SU-DHL-6 (cell line): ENCODE data around the gene POLR2H.

Source experiments
- H2AFZ ChIP-seq: fragments of 200-600 bp; sonication (generic); 2 replicates; pipeline ENCODE4 v1.6.1; 2014; ENCODE audit warnings: low read depth, mild to moderate bottlenecking, moderate library complexity, mixed read lengths, antibody characterized with exemption, low read length; ENCODE audit not compliant: severe bottlenecking
- H3F3A ChIP-seq: fragments of 200-600 bp; shearing (Covaris generic); 2 replicates; pipeline ENCODE4 v1.6.0; 2016; ENCODE audit warnings: antibody characterized with exemption, mild to moderate bottlenecking; ENCODE audit not compliant: insufficient read depth
- H3K27ac ChIP-seq: fragments of 200-600 bp; sonication (generic); 2 replicates; pipeline ENCODE4 v1.5.1; 2016; ENCODE audit warnings: low read depth, mild to moderate bottlenecking, low read length, moderate library complexity, mixed read lengths
- H3K27me3 ChIP-seq: fragments of 200-600 bp; sonication (generic), shearing (Covaris generic); 2 replicates; pipeline ENCODE4 v1.6.0; 2014; ENCODE audit warnings: mild to moderate bottlenecking, low read length
- H3K36me3 ChIP-seq: fragments of 200-600 bp; sonication (generic); 2 replicates; pipeline ENCODE4 v1.6.1; 2014; ENCODE audit warnings: mild to moderate bottlenecking, low read length, mixed read lengths
- H3K4me2 ChIP-seq: fragments of 300-600, 200-600 bp; shearing (Covaris generic), sonication (generic); 2 replicates; pipeline ENCODE4 v1.6.0; 2014; ENCODE audit warnings: low read length, low read depth, mild to moderate bottlenecking; ENCODE audit not compliant: poor library complexity, severe bottlenecking
- H3K4me3 ChIP-seq: fragments of 200-600 bp; sonication (generic); 2 replicates; pipeline ENCODE4 v1.5.1; 2014; ENCODE audit warnings: antibody characterized with exemption, low read length, mild to moderate bottlenecking, mixed read lengths; ENCODE audit not compliant: insufficient read depth, poor library complexity, severe bottlenecking
- H3K79me2 ChIP-seq: fragments of 200-600 bp; sonication (generic); 2 replicates; pipeline ENCODE4 v1.6.1; 2014; ENCODE audit warnings: mild to moderate bottlenecking, low read length, moderate library complexity; ENCODE audit not compliant: insufficient read depth
- H3K9ac ChIP-seq: fragments of 200-600 bp; sonication (generic); 2 replicates; pipeline ENCODE4 v1.7.0; 2014; ENCODE audit warnings: mild to moderate bottlenecking, low read length
- H3K9me2 ChIP-seq: fragments of 200-600 bp; sonication (generic); replicated peaks from 2 replicates; pipeline ENCODE4 v1.6.1; 2014; ENCODE audit warnings: low read length; ENCODE audit not compliant: insufficient read depth
- H3K9me3 ChIP-seq: fragments of 200-600 bp; sonication (generic); 2 replicates; pipeline ENCODE4 v1.6.1; 2014; ENCODE audit warnings: low read length, mixed read lengths; ENCODE audit not compliant: insufficient read depth
- H4K20me1 ChIP-seq: fragments of 200-600 bp; sonication (generic); 2 replicates; pipeline ENCODE4 v1.6.1; 2014; ENCODE audit warnings: low read depth, mild to moderate bottlenecking, antibody characterized with exemption, low read length, moderate library complexity, mixed read lengths
- EZH2phosphoT487 ChIP-seq: fragments of 200-600 bp; sonication (generic), shearing (Covaris generic); conservative IDR thresholded peaks from 2 replicates; pipeline ENCODE4 v1.6.1; 2018; ENCODE audit warnings: mild to moderate bottlenecking, antibody characterized with exemption, low read length, moderate library complexity, mixed read lengths
- TF ChIP-seq, protein P1 (sequence below): fragments of 200-600 bp; sonication (generic); IDR thresholded peaks from one replicate; pipeline ENCODE4 v1.5.1; 2017; ENCODE audit warnings: antibody characterized with exemption, mild to moderate bottlenecking, low read length, moderate library complexity; ENCODE audit not compliant: insufficient read depth, poor library complexity, severe bottlenecking

The POLR2H gene

DNA sequence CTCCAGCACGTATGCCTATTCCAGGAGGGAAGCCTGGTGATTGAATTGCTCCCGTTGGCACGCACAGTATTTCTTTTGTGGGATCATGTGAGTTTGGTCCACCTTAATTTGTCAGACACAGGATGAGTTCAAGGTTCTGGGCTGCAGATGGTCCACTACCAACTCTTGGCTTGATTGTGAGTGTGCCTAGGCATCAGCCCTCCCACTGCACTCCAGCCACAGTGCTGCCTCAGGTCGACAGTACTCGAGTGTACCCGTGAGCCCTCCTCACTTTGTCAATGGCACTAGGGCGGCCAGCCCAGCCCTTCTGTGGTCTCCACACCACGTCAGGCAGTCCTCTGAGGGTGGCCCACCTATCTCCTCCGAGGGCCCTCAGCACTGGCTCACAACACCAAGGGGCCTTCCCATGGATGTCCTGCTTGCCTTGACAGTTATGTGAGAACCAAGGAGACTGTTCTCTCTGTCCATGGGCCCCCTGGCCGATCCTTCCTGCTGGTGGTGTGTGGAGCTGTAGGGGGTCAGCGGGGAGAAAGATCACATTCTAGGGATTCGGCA lies 48.5 kb downstream of the POLR2H start:
- Histone ChIP-seq H3K9ac (no peak overlapping the region), H3K4me3 (no peak overlapping the region), H2AFZ (no peak overlapping the region), H4K20me1 (no peaks in the 10 kb centered on the region), H3F3A (no peaks in the 10 kb centered on the region), H3K27ac (no peak overlapping the region), H3K79me2 (no peaks in the 10 kb centered on the region), H3K9me2 (no peaks in the 10 kb centered on the region), H3K36me3 (no peaks in the 10 kb centered on the region), H3K4me2 (no peak overlapping the region), H3K27me3 (no peaks in the 10 kb centered on the region), H3K9me3 (no peaks in the 10 kb centered on the region)
- TF ChIP-seq, protein P1, sequence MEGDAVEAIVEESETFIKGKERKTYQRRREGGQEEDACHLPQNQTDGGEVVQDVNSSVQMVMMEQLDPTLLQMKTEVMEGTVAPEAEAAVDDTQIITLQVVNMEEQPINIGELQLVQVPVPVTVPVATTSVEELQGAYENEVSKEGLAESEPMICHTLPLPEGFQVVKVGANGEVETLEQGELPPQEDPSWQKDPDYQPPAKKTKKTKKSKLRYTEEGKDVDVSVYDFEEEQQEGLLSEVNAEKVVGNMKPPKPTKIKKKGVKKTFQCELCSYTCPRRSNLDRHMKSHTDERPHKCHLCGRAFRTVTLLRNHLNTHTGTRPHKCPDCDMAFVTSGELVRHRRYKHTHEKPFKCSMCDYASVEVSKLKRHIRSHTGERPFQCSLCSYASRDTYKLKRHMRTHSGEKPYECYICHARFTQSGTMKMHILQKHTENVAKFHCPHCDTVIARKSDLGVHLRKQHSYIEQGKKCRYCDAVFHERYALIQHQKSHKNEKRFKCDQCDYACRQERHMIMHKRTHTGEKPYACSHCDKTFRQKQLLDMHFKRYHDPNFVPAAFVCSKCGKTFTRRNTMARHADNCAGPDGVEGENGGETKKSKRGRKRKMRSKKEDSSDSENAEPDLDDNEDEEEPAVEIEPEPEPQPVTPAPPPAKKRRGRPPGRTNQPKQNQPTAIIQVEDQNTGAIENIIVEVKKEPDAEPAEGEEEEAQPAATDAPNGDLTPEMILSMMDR = no peak
- no peak for TF ChIP-seq EZH2phosphoT487

DNA sequence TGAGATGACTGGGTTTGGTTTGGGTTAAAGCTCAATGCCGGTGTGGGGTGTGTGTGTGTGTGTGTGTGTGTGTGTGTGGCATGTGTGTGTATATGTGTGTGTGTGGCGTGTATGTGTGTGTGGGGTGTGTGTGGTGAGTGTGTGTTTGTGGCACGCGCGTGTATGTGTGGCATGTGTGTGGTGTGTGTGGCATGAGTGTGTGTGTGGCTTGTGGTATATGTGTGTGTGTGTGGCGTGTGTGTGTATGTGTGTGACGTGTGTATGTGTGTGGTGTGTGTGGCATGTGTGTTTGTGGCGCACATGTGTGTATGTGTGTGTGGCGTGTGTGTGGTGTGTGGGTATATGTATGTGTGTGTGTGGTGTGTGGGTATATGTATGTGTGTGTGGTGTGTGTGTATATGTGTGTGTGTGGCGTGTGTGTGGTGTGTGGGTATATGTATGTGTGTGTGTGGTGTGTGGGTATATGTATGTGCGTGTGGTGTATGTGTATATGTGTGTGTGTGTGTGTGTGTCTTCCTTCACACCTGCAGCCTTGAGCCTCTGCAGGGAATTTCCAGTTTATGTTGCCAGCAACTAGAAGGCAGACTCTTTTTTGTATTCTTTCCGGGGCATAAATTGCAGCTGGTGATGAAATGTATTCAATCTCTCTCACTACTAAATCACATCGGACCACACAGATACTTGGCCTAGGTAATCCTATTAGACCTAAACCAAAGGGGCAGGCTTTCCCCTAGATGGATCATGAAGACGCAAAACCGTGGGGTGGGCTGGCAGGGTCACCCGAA lies 53.1 kb downstream of the POLR2H start:
- no peaks in the 10 kb centered on the region for H3F3A ChIP-seq
- no peaks in the 10 kb centered on the region for H3K79me2 ChIP-seq
- no peaks in the 10 kb centered on the region for H3K27me3 ChIP-seq
- H2AFZ ChIP-seq = no peak overlapping the region
- no peaks in the 10 kb centered on the region for H3K36me3 ChIP-seq
- no peak overlapping the region for H3K27ac ChIP-seq
- H3K9me2 ChIP-seq = no peaks in the 10 kb centered on the region
- no peaks in the 10 kb centered on the region for H3K9me3 ChIP-seq
- H3K4me3 ChIP-seq = no peak overlapping the region
- H3K9ac ChIP-seq = no peak overlapping the region
- no peak overlapping the region for H3K4me2 ChIP-seq
- no peak for TF ChIP-seq EZH2phosphoT487
- TF ChIP-seq, protein P1 = no peak
- no peaks in the 10 kb centered on the region for H4K20me1 ChIP-seq

DNA sequence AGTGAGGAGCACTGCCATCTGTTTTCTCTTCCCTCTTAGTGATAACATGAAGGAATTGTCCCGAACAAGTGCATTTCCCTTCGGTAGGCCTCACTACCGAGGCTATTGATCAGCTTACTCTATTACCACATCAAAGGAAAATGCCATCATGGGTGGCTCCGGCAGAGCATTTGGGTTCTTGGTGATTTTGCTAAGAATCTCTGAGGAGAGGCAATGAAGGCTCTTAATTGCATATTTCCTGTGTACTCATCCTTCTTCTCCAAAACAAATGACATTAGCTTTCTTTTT lies 53.6 kb downstream of the POLR2H start:
- no peaks in the 10 kb centered on the region for H3F3A ChIP-seq
- H3K36me3 ChIP-seq = no peaks in the 10 kb centered on the region
- no peaks in the 10 kb centered on the region for H4K20me1 ChIP-seq
- H3K79me2 ChIP-seq = no peaks in the 10 kb centered on the region
- H3K4me2 ChIP-seq = no peak overlapping the region
- H3K27me3 ChIP-seq = no peaks in the 10 kb centered on the region
- no peaks in the 10 kb centered on the region for H3K9me2 ChIP-seq
- no peak overlapping the region for H2AFZ ChIP-seq
- H3K9me3 ChIP-seq = no peaks in the 10 kb centered on the region
- no peak overlapping the region for H3K27ac ChIP-seq
- TF ChIP-seq EZH2phosphoT487 = no peak
- TF ChIP-seq, protein P1 = no peak
- no peak overlapping the region for H3K9ac ChIP-seq
- no peak overlapping the region for H3K4me3 ChIP-seq
